DOHH2 (cell line): Measurements from ENCODE around the gene UBE2F.
"Not testable (repeated sequence)": the region's sequence is repeated elsewhere in the genome, so short reads cannot be mapped to it uniquely, and the experiment has no call there.

Experiments used
- H3F3A ChIP-seq: fragments of 200-600 bp; sonication (generic), shearing (Covaris generic); 2 replicates; pipeline ENCODE4 v1.6.0; 2016; ENCODE audit warnings: antibody characterized with exemption, mild to moderate bottlenecking; ENCODE audit not compliant: control insufficient read depth, insufficient read depth
- H3K27ac ChIP-seq: fragments of 200-600 bp; sonication (generic); 2 replicates; pipeline ENCODE4 v1.5.1; 2014; ENCODE audit warnings: low read depth, mild to moderate bottlenecking, low read length, moderate library complexity
- H3K27me3 ChIP-seq: fragments of 200-600 bp; sonication (generic); 2 replicates; pipeline ENCODE4 v1.6.1; 2014; ENCODE audit warnings: mild to moderate bottlenecking, low read length, mixed read lengths; ENCODE audit not compliant: control insufficient read depth
- H3K36me3 ChIP-seq: fragments of 200-600 bp; sonication (generic); 2 replicates; pipeline ENCODE4 v1.6.1; 2014; ENCODE audit warnings: mild to moderate bottlenecking, low read length, moderate library complexity, mixed read lengths; ENCODE audit not compliant: control insufficient read depth
- H3K4me1 ChIP-seq: fragments of 200-600 bp; sonication (generic); 2 replicates; pipeline ENCODE4 v1.6.1; 2014; ENCODE audit warnings: mild to moderate bottlenecking, low read length, mixed read lengths; ENCODE audit not compliant: control insufficient read depth
- H3K4me2 ChIP-seq: fragments of 200-600 bp; sonication (generic); 2 replicates; pipeline ENCODE4 v1.6.0; 2014; ENCODE audit warnings: mild to moderate bottlenecking, low read length, moderate library complexity
- H3K4me3 ChIP-seq: fragments of 200-600 bp; sonication (generic); 2 replicates; pipeline ENCODE4 v1.5.1; 2014; ENCODE audit warnings: mild to moderate bottlenecking, low read length, mixed read lengths
- H3K79me2 ChIP-seq: fragments of 200-600 bp; sonication (generic); 2 replicates; pipeline ENCODE4 v1.6.1; 2014; ENCODE audit warnings: mild to moderate bottlenecking, low read length, mixed read lengths; ENCODE audit not compliant: control insufficient read depth
- H3K9me2 ChIP-seq: fragments of 200-600 bp; sonication (generic); replicated peaks from 2 replicates; pipeline ENCODE4 v1.6.1; 2014; ENCODE audit warnings: mild to moderate bottlenecking, low read length, mixed read lengths; ENCODE audit not compliant: control insufficient read depth
- H3K9me3 ChIP-seq: fragments of 200-600 bp; sonication (generic); 2 replicates; pipeline ENCODE4 v1.6.1; 2014; ENCODE audit warnings: antibody characterized with exemption, low read length, mixed read lengths; ENCODE audit not compliant: control insufficient read depth, insufficient read depth
- H4K20me1 ChIP-seq: fragments of 200-600 bp; sonication (generic); 2 replicates; pipeline ENCODE4 v1.6.0; 2014; ENCODE audit warnings: low read depth, mild to moderate bottlenecking, antibody characterized with exemption, low read length, moderate library complexity; ENCODE audit not compliant: control insufficient read depth, insufficient read depth
- CTCF ChIP-seq: fragments of 200-600 bp; sonication (generic); IDR thresholded peaks from one replicate; pipeline ENCODE4 v1.5.1; 2014; ENCODE audit warnings: antibody characterized with exemption, mild to moderate bottlenecking, low read depth, low read length; ENCODE audit not compliant: poor library complexity, severe bottlenecking
- EZH2phosphoT487 ChIP-seq: fragments of 200-600 bp; sonication (generic); IDR thresholded peaks from 2 replicates; pipeline ENCODE4 v1.6.1; 2017; ENCODE audit warnings: borderline replicate concordance, mild to moderate bottlenecking, antibody characterized with exemption, low read length, moderate library complexity, mixed read lengths

The UBE2F gene

GRCh38 chr2:238032755-238033337, 66.0 kb downstream of the UBE2F start:
- Histone ChIP-seq H3K36me3 (peaks cover 3% of the 10 kb centered on the region; the same call in 1 of the 2 replicates), H4K20me1 (no peaks in the 10 kb centered on the region), H3K4me3 (no peak overlapping the region), H3F3A (no peaks in the 10 kb centered on the region), H3K9me3 (no peaks in the 10 kb centered on the region), H3K27ac (no peak overlapping the region), H3K9me2 (no peaks in the 10 kb centered on the region), H3K79me2 (no peaks in the 10 kb centered on the region), H3K4me1 (no peaks in the 10 kb centered on the region), H3K4me2 (no peak overlapping the region), H3K27me3 (no peaks in the 10 kb centered on the region)
- TF ChIP-seq CTCF: no peak
- no peak for TF ChIP-seq EZH2phosphoT487

GRCh38 chr2:238033991-238034390, 67.2 kb downstream of the UBE2F start:
- H3K9me3 ChIP-seq, H3K9me2 ChIP-seq, H3K27ac ChIP-seq, H3K4me1 ChIP-seq, H3K4me3 ChIP-seq, H3K79me2 ChIP-seq, H4K20me1 ChIP-seq, H3F3A ChIP-seq, H3K27me3 ChIP-seq, H3K4me2 ChIP-seq, H3K36me3 ChIP-seq: not testable (repeated sequence)

GRCh38 chr2:238038203-238038602, 71.4 kb downstream of the UBE2F start:
- H3K36me3 ChIP-seq: no peaks in the 10 kb centered on the region; the same call in 1 of the 2 replicates
- H3K79me2 ChIP-seq: no peaks in the 10 kb centered on the region
- H3K27me3 ChIP-seq: no peaks in the 10 kb centered on the region
- H3K4me3 ChIP-seq: no peak overlapping the region
- H3K4me1 ChIP-seq: no peaks in the 10 kb centered on the region
- no peak overlapping the region for H3K4me2 ChIP-seq
- TF ChIP-seq EZH2phosphoT487 (no peak), CTCF (no peak)
- no peaks in the 10 kb centered on the region for H3K9me3 ChIP-seq
- H4K20me1 ChIP-seq: no peaks in the 10 kb centered on the region
- H3F3A ChIP-seq: no peaks in the 10 kb centered on the region
- no peaks in the 10 kb centered on the region for H3K9me2 ChIP-seq
- H3K27ac ChIP-seq: no peak overlapping the region

GRCh38 chr2:238039151-238039550, 72.3 kb downstream of the UBE2F start:
- no peak overlapping the region for H3K27ac ChIP-seq
- no peak overlapping the region for H3K4me3 ChIP-seq
- no peaks in the 10 kb centered on the region for H3K9me3 ChIP-seq
- H4K20me1 ChIP-seq: no peaks in the 10 kb centered on the region
- no peaks in the 10 kb centered on the region for H3F3A ChIP-seq
- no peaks in the 10 kb centered on the region for H3K27me3 ChIP-seq
- H3K9me2 ChIP-seq: no peaks in the 10 kb centered on the region
- TF ChIP-seq EZH2phosphoT487 (no peak), CTCF (no peak)
- no peaks in the 10 kb centered on the region for H3K4me1 ChIP-seq
- no peaks in the 10 kb centered on the region for H3K79me2 ChIP-seq
- no peaks in the 10 kb centered on the region; the same call in 1 of the 2 replicates for H3K36me3 ChIP-seq
- no peak overlapping the region for H3K4me2 ChIP-seq
